K562 (cell line): ENCODE measurements around the gene CCDC167. TPM values are rescaled to one million over a fixed set of nuclear protein-coding genes. Genes with fewer than 3 reads are reported as not detected.
A peak's percentile ranks its signal among the peaks of the same experiment; 100 is the strongest.

Source experiments
- ATAC-seq: fragments of 200-7000 bp; cut with Tn5 transposase; 3 replicates; pipeline ENCODE4 v1.9.1; 2020; ENCODE audit warnings: moderate library complexity
- BruUV-seq: library from RNA; stranded (reverse); fragments of 400-500 nt; replicated peaks from 2 replicates; lab custom pipeline; 2021; lab: Mats Ljungman, UMichigan
- CTCF ChIA-PET: fragments of 300-600 bp; formaldehyde crosslinking; extraction: SDS; loops from one replicate; lab custom pipeline; 2021; ENCODE audit warnings: low intra/inter-chr PET ratio; lab: Yijun Ruan, JAX
- POLR2A ChIA-PET: fragments of 300-600, 350-650 bp; sonication (Branson Sonifier 250); formaldehyde crosslinking; extraction: SDS; loops from one replicate; lab custom pipeline; 2021; ENCODE audit warnings: antibody characterized with exemption, inconsistent platforms; lab: Yijun Ruan, JAX
- DNase-seq, 4 experiments: peaks; one replicate each; pipeline versions ENCODE4 v3.0.0 to v3.0.0-alpha.2; 2011 to 2018; ENCODE audit warnings: low spot score in 3 of 4, mixed read lengths in 3 of 4; ENCODE audit errors: extremely low read depth in 1 of 4
- FAIRE-seq: peaks from 2 replicates; lab custom pipeline; 2011; peaks lifted over from hg19 to GRCh38; lab: Jason Lieb, UNC
- H2AFZ ChIP-seq: 2 replicates; pipeline ENCODE4 v1.6.0; 2011; ENCODE audit warnings: low read depth, low read length, control low read depth, inconsistent platforms
- H3K27ac ChIP-seq: fragments of 200-600 bp; 3 replicates; pipeline ENCODE4 v1.8.0; 2011; ENCODE audit warnings: low read depth, mild to moderate bottlenecking, control low read depth, inconsistent platforms, low read length, moderate library complexity, mixed read lengths; ENCODE audit errors: extremely low read depth
- H3K27me3 ChIP-seq, 2 experiments: fragments of 300-600 bp in 1 of 2; 2 replicates in 1 of 2; 3 replicates in 1 of 2; pipeline versions ENCODE4 v1.6.0 to v1.8.0; 2011; ENCODE audit warnings: inconsistent platforms in 2 of 2, low read length in 2 of 2, mild to moderate bottlenecking in 1 of 2, mixed read lengths in 1 of 2, moderate library complexity in 1 of 2; ENCODE audit not compliant: control insufficient read depth in 2 of 2, insufficient read depth in 2 of 2
- H3K36me3 ChIP-seq: fragments of 300-600 bp; 3 replicates; pipeline ENCODE4 v1.8.0; 2011; ENCODE audit warnings: mild to moderate bottlenecking, low read length, inconsistent platforms; ENCODE audit not compliant: control insufficient read depth, insufficient read depth
- H3K4me1 ChIP-seq, 2 experiments: fragments of 200-600 bp in 1 of 2; replicated peaks in 1 of 2; 2 replicates in 1 of 2; 3 replicates in 1 of 2; pipeline versions ENCODE4 v1.5.1 to v1.8.0; 2011; ENCODE audit warnings: inconsistent platforms in 2 of 2, low read length in 2 of 2, mild to moderate bottlenecking in 1 of 2, mixed read lengths in 1 of 2, moderate library complexity in 1 of 2; ENCODE audit not compliant: control insufficient read depth in 2 of 2, insufficient read depth in 2 of 2
- H3K4me2 ChIP-seq: 2 replicates; pipeline ENCODE4 v1.6.1; 2011; ENCODE audit warnings: low read length, control low read depth, inconsistent platforms, mixed read lengths; ENCODE audit not compliant: insufficient read depth
- H3K4me3 ChIP-seq: fragments of 200-600 bp; sonication (generic), shearing (Covaris generic); 2 replicates; pipeline ENCODE4 v1.5.1; 2016; ENCODE audit warnings: control low read depth, inconsistent platforms
- H3K79me2 ChIP-seq: fragments of 200-600 bp; 3 replicates; pipeline ENCODE4 v1.8.0; 2011; ENCODE audit warnings: low read length, inconsistent platforms; ENCODE audit not compliant: control insufficient read depth, insufficient read depth
- H3K9ac ChIP-seq, 2 experiments: 2 replicates each; pipeline versions ENCODE4 v1.6.0 to v1.6.1; 2011; ENCODE audit warnings: low read depth in 2 of 2, low read length in 2 of 2, control low read depth in 1 of 2, inconsistent platforms in 1 of 2, mild to moderate bottlenecking in 1 of 2, mixed read lengths in 1 of 2; ENCODE audit not compliant: insufficient read depth in 1 of 2
- H3K9me1 ChIP-seq: one replicate; pipeline ENCODE4 v1.6.0; 2011; ENCODE audit warnings: inconsistent platforms, mild to moderate bottlenecking, low read length, moderate library complexity; ENCODE audit not compliant: control insufficient read depth, insufficient read depth
- H3K9me3 ChIP-seq: replicated peaks from 2 replicates; pipeline ENCODE4 v1.5.1; 2011; ENCODE audit warnings: low read depth, low read length, inconsistent platforms; ENCODE audit not compliant: control insufficient read depth, insufficient read depth
- H4K20me1 ChIP-seq: replicated peaks from 2 replicates; pipeline ENCODE4 v1.6.1; 2011; ENCODE audit warnings: low read length, inconsistent platforms, mixed read lengths; ENCODE audit not compliant: control insufficient read depth, insufficient read depth
- ESRRA ChIP-seq: fragments of 450-650 bp; IDR thresholded peaks from 2 replicates; pipeline ENCODE4 v1.6.1; 2014; ENCODE audit warnings: low read depth, mild to moderate bottlenecking, moderate library complexity, borderline replicate concordance
- WGBS: fragments of 100-300 bp; shearing (Covaris generic); methylation state at CpG from one replicate; pipeline ENCODE4 v1.1.6; 2016; ENCODE audit warnings: low coverage, mixed read lengths; ENCODE audit not compliant: insufficient coverage; ENCODE audit errors: missing lambda C conversion rate; 5-methylcytosine and 5-hydroxymethylcytosine counted together
- in situ Hi-C: fragments of 300-500 bp; cut with MboI; formaldehyde crosslinking; loops from 4 replicates; pipeline ENCODE4 v1.15.0; 2018; ENCODE audit warnings: inconsistent platforms, mixed read lengths
- intact Hi-C: fragments of 100-400 bp; cut with micrococcal nuclease; formaldehyde crosslinking; loops from 2 replicates; pipeline ENCODE4 v1.14.2; 2022
- polyA plus RNA-seq, 8 experiments: library from polyadenylated mRNA; depleted of rRNA in 4 of 8; stranded (reverse) in 5 of 8; unstranded in 3 of 8; fragments of >200 nt; fragmentation: Nextera tagmentation in 2 of 8; fragmentation: Illumina TruSeq in 1 of 8; extraction: Ambion mirVana in 2 of 8; extraction: Trizol in 1 of 8; gene quantifications; 2 replicates each; pipeline versions ENCODE4 v1.2.1 to v1.2.3, GENCODE V29; 2011 to 2014; ENCODE audit warnings: inconsistent platforms in 1 of 8, missing spikeins in 1 of 8
- total RNA-seq, 7 experiments: library from RNA; depleted of rRNA in 6 of 7; stranded (reverse); fragments of >200 nt in 6 of 7; fragmentation: Illumina TruSeq in 2 of 7; extraction: Trizol in 2 of 7; gene quantifications; 2 replicates each; pipeline versions ENCODE4 v1.2.1 to v1.2.3, GENCODE V29; 2011 to 2021; ENCODE audit warnings: low replicate concordance in 1 of 7
- TF ChIP-seq, protein P1 (sequence below): sonication (generic); formaldehyde crosslinking; IDR thresholded peaks from 2 replicates; pipeline ENCODE4 v1.8.1; 2023; ENCODE audit warnings: mild to moderate bottlenecking, missing genetic modification reagents
- TF ChIP-seq, protein P2 (sequence below): fragments of 450-650 bp; IDR thresholded peaks from 2 replicates; pipeline ENCODE4 v1.6.1; 2016

The CCDC167 gene
- total and polyA plus RNA-seq, 9 of the 15 experiments (the other 6 are each of a cell fraction or from before 2014, with no cell fraction given): 26.0 to 114 (median 45.2) TPM

DNA sequence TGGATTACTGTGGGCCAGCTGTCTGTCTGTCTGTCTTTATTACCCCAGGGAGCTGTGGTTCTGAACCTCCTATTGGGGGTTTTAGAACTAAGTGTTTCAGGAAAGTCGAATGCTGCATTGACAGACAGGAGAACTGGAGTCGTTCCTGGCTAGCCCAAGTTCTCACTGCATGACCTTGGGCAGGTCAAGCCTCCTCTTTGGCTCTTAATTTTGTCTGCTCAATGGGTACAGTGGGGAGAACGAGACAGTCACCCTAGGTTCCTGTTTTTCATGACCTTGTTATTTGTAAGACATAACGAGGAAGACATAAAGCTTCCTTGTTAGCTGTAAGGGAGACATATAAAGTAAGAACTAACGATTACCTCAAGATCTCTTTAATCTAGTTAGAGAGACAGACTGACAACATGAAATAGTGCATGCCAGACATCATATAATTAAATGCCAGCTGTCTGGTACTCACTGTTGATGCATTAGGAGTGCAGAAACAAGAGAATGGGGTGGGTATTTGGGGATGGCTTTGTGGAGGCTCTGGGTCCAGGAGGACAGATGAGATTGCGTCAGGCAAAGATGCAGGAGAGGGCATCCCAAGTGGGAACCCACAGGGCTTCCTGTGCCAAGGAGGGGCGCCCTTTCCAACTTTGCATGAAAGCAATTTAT is 3.7 kb upstream of the CCDC167 start:
- intact Hi-C loops: no loop called here
- ChIA-PET CTCF (no interaction called here), POLR2A (interaction anchor here (0.6 to 1.5 kb wide), 2 partner anchors 11 to 248 kb away, joined by 3 read pairs; no protein-coding TSS in a partner anchor)
- in situ Hi-C loops: no loop called here
- peak; percentile 92 for TF ChIP-seq ESRRA
- TF ChIP-seq, protein P1, sequence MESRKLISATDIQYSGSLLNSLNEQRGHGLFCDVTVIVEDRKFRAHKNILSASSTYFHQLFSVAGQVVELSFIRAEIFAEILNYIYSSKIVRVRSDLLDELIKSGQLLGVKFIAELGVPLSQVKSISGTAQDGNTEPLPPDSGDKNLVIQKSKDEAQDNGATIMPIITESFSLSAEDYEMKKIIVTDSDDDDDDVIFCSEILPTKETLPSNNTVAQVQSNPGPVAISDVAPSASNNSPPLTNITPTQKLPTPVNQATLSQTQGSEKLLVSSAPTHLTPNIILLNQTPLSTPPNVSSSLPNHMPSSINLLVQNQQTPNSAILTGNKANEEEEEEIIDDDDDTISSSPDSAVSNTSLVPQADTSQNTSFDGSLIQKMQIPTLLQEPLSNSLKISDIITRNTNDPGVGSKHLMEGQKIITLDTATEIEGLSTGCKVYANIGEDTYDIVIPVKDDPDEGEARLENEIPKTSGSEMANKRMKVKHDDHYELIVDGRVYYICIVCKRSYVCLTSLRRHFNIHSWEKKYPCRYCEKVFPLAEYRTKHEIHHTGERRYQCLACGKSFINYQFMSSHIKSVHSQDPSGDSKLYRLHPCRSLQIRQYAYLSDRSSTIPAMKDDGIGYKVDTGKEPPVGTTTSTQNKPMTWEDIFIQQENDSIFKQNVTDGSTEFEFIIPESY (CRISPR knock-in tag): no peak
- TF ChIP-seq, protein P2, sequence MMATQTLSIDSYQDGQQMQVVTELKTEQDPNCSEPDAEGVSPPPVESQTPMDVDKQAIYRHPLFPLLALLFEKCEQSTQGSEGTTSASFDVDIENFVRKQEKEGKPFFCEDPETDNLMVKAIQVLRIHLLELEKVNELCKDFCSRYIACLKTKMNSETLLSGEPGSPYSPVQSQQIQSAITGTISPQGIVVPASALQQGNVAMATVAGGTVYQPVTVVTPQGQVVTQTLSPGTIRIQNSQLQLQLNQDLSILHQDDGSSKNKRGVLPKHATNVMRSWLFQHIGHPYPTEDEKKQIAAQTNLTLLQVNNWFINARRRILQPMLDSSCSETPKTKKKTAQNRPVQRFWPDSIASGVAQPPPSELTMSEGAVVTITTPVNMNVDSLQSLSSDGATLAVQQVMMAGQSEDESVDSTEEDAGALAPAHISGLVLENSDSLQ: no peak
- 16% methylated on average over 7 of the region's 7 CpGs for WGBS
- BruUV-seq: no TSS peak
- Histone ChIP-seq H3K79me2 (peaks cover 4% of the 10 kb centered on the region; the same call in 1 of the 3 replicates), H3K9ac (no peak overlapping the region), H3K27ac (no peak overlapping the region), H3K9me1 (no peaks in the 10 kb centered on the region), H3K4me3 (no peak overlapping the region), H3K27me3 (peaks cover 0 to 5% of the 10 kb centered on the region in 2 experiments; a peak in 2 of 5 replicates), H4K20me1 (no peaks in the 10 kb centered on the region), H2AFZ (no peak overlapping the region), H3K4me1 (peaks cover under 1 to 14% of the 10 kb centered on the region in 2 experiments; a peak in 3 of 5 replicates), H3K36me3 (no peaks in the 10 kb centered on the region), H3K4me2 (no peak overlapping the region), H3K9me3 (no peaks in the 10 kb centered on the region; the same call in 1 of the 2 replicates)
- ATAC-seq: no peak
- no peak for FAIRE-seq
- no peak for DNase-seq
